Measurements from ENCODE around the gene PCDHB10.
"Not testable (repeated sequence)": the region's sequence is repeated elsewhere in the genome, so short reads cannot be mapped to it uniquely, and the experiment has no call there.

Gene PCDHB10

GRCh38 chr5:141192110-141192725 is at the start of gene PCDHB10:
PCDHB10 (plus strand) TSS chr5:141192353; CDS start chr5:141192553, 200 bp downstream.
- DNase-seq (ENCODE audit: low read depth) = peak; percentile 15

- DNase-seq (ENCODE audit: low read depth) = peak; percentile 11
Measured at GRCh38 chr5:141149812-141150211, 42.3 kb upstream of the PCDHB10 start, which contains the start of gene PCDHB6. PCDHB6 (plus strand) TSS chr5:141150057; CDS start chr5:141150258, 201 bp downstream.

- DNase-seq (ENCODE audit: low read depth) = no peak
Measured at GRCh38 chr5:141150224-141150992, 41.7 kb upstream of the PCDHB10 start.

- DNase-seq (ENCODE audit: low read depth) = no peak
Measured at GRCh38 chr5:141150993-141151325, 41.2 kb upstream of the PCDHB10 start.

- not testable (repeated sequence) for DNase-seq (ENCODE audit: low read depth)
Measured at GRCh38 chr5:141151632-141152031, 40.5 kb upstream of the PCDHB10 start.

GRCh38 chr5:141152096-141152495 is 40.1 kb upstream of the PCDHB10 start:
- DNase-seq (ENCODE audit: low read depth) = not testable (repeated sequence)

GRCh38 chr5:141155540-141156374 is 36.4 kb upstream of the PCDHB10 start:
- DNase-seq (ENCODE audit: low read depth) = no peak

GRCh38 chr5:141157356-141157755 is 34.8 kb upstream of the PCDHB10 start:
- DNase-seq (ENCODE audit: low read depth) = not testable (repeated sequence)

- not testable (repeated sequence) for DNase-seq (ENCODE audit: low read depth)
Measured at GRCh38 chr5:141157901-141158300, 34.3 kb upstream of the PCDHB10 start.

GRCh38 chr5:141172381-141173204 is 19.6 kb upstream of the PCDHB10 start, which contains the start of gene PCDHB7:
PCDHB7 (plus strand) TSS chr5:141172644; CDS start chr5:141172836, 192 bp downstream.
- peak; percentile 8 for DNase-seq (ENCODE audit: low read depth)

GRCh38 chr5:141174291-141175104 is 17.7 kb upstream of the PCDHB10 start:
- not testable (repeated sequence) for DNase-seq (ENCODE audit: low read depth)

- DNase-seq (ENCODE audit: low read depth) = no peak
Measured at GRCh38 chr5:141175933-141176332, 16.2 kb upstream of the PCDHB10 start.

GRCh38 chr5:141177577-141178191 is 14.5 kb upstream of the PCDHB10 start, which contains the start of gene PCDHB8:
PCDHB8 (plus strand) TSS chr5:141177790; CDS start chr5:141178035, 245 bp downstream.
- not testable (repeated sequence) for DNase-seq (ENCODE audit: low read depth)

GRCh38 chr5:141179371-141179770 is 12.8 kb upstream of the PCDHB10 start:
- not testable (repeated sequence) for DNase-seq (ENCODE audit: low read depth)

GRCh38 chr5:141179876-141180275 is 12.3 kb upstream of the PCDHB10 start:
- DNase-seq (ENCODE audit: low read depth) = not testable (repeated sequence)

GRCh38 chr5:141180313-141180712 is 11.8 kb upstream of the PCDHB10 start:
- no peak for DNase-seq (ENCODE audit: low read depth)

GRCh38 chr5:141182248-141182647 is 9.9 kb upstream of the PCDHB10 start, which contains the start of gene PCDHB16:
PCDHB16 (plus strand) TSS chr5:141182387; CDS start chr5:141182560, 173 bp downstream.
- DNase-seq (ENCODE audit: low read depth) = peak; percentile 5

GRCh38 chr5:141184117-141184855 is 7.9 kb upstream of the PCDHB10 start:
- DNase-seq (ENCODE audit: low read depth) = not testable (repeated sequence)

GRCh38 chr5:141186897-141187512 is 5.1 kb upstream of the PCDHB10 start, which contains the start of gene PCDHB9:
PCDHB9 (plus strand) TSS chr5:141187161; CDS start chr5:141187319, 158 bp downstream.
- DNase-seq (ENCODE audit: low read depth) = peak; percentile 18
